ENCODE results near the gene MEIOC. TPM values are rescaled to one million over a fixed set of nuclear protein-coding genes. Genes with fewer than 3 reads are reported as not detected.

Gene MEIOC
- total RNA-seq, 3 donors from 2014 or later, result 0.14 to 0.37 (median 0.35) TPM

DNA sequence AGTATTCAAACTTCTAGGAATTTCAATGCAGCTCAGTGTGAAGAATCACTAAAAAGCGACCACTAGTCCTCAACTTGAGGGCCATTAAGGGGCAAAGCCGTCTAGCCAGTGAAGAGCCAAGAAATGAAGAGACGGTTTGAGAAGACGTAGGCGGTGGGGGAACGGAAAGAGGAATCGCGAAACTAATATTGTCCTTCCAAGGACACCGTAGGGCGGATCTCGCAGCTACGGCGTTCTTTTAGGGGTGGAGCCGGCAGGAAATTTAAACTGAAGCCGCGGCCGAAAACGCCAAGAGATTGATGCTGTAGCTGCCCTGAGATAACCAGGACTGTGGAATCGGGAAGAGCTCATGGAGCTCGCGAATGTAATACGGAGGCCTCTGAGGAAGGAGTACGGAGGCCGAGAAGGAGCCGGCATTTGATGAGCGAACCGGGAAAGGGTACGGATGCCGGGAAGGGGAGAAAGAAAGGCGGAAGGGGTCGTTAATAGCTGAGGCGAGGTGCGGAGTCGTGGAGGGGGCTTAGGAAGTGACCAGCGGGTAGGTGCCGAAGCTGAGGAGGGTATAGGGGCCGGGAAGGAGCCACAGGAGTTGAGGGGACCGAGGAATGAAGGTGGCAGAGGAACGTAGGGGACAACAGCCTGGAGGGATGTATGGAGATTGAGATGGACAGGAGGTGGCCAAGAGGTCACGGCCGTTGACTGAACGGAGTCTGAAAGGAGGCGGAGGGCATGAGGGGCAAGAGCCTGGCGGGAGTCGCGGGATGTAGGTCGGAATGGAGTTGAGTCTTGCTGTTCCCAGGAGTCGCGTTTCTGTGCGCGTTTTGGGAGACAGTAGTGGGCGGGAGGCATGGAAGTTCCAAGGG is 52.4 kb downstream of the MEIOC start, which contains the start of gene DBF4B:
Gene DBF4B (plus strand): TSS at position 265 of the 863 bp plus-strand sequence. CDS start 156 bp downstream, at position 421.
- H3K4me3 Mint-ChIP-seq, result no peak within 1 kb of the TSS
- H3K36me3 Mint-ChIP-seq (ENCODE audit: insufficient read depth), result no peaks in the 10 kb centered on the region
- peak; percentile 82 to 89 for ATAC-seq
- no peaks in the 10 kb centered on the region for H3K9me3 Mint-ChIP-seq
- H3K4me1 Mint-ChIP-seq (ENCODE audit: low read depth), result peaks cover 5% of the 10 kb centered on the region
- peak; percentile 76 for DNase-seq
- peaks cover 3% of the 10 kb centered on the region for H3K27me3 Mint-ChIP-seq (ENCODE audit: low read depth)

DNA sequence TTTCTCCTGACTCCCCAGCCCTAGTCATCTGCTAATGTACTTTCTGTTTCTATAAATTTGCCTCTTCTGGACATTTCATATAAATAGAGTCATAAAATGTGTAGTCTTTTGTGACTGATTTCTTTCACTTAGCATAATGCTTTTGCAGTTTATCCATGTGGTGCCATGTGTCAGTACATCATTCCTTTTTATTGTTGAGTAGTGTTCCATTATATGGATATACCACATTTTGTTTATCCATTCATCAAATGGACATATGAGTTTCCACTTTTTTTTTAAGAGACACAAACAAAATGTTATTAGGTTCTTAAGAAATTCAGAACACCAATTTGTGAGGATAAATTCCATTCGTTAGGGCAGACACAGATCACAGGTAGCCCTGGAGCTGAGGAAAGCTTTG is 63.2 kb downstream of the MEIOC start:
- ATAC-seq (no peak), DNase-seq (no peak)
- no peaks in the 10 kb centered on the region for H3K27me3 Mint-ChIP-seq (ENCODE audit: low read depth)
- H3K4me1 Mint-ChIP-seq (ENCODE audit: low read depth), result no peaks in the 10 kb centered on the region
- H3K4me3 Mint-ChIP-seq, result no peak overlapping the region
- peaks cover 15% of the 10 kb centered on the region for H3K36me3 Mint-ChIP-seq (ENCODE audit: insufficient read depth)
- H3K9me3 Mint-ChIP-seq, result no peaks in the 10 kb centered on the region

DNA sequence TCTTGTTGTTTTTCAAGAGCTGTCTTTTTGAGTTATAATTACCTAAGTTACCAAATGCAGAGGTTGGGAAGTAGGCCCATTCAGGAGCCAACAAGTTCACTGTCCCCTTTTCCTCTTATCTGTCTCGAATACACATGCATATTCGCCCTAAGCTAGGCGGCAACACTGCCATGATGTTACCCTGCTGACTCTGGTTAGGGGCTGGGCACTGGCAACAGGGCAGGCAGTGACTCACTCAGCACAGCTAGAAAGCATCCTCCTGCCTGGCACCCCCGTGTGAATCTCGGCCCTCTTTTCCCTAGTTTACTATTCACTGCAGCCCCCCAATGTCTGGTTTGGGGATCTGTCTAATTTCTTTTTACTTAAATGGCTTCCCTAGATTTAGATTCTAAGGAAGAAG is 66.0 kb downstream of the MEIOC start:
- Mint-ChIP-seq H3K9me3 (no peaks in the 10 kb centered on the region), H3K4me1 (ENCODE audit: low read depth) (no peaks in the 10 kb centered on the region), H3K27me3 (ENCODE audit: low read depth) (no peaks in the 10 kb centered on the region), H3K36me3 (ENCODE audit: insufficient read depth) (peaks cover 15% of the 10 kb centered on the region), H3K4me3 (no peak overlapping the region)
- ATAC-seq (no peak), DNase-seq (no peak)

Other genes with a start within 250 kb of the MEIOC start
- 10 to 100 TPM; 38.2 to 43.3 (median 41.9) TPM for gene GPATCH8, start 153.1 kb upstream of the MEIOC start, total RNA-seq
- gene FZD2, start 99.0 kb upstream of the MEIOC start, total RNA-seq, result under 1 TPM in 1 of 3 donors, not detected in 2; 0.08 TPM
- 10 to 100 TPM; 31.2 to 32.0 (median 31.7) TPM for gene CCDC43, start 33.3 kb downstream of the MEIOC start, total RNA-seq
- gene DBF4B, start 52.2 kb downstream of the MEIOC start, total RNA-seq, result 1 to 10 TPM; 6.4 to 9.7 (median 9.1) TPM
- gene ADAM11, start 102.5 kb downstream of the MEIOC start, total RNA-seq, result under 1 TPM; 0.38 to 0.50 (median 0.41) TPM
- 1 to 10 TPM; 3.0 to 4.6 (median 3.8) TPM for gene GJC1, start 173.8 kb downstream of the MEIOC start, total RNA-seq
- not detected for gene HIGD1B, start 191.4 kb downstream of the MEIOC start, total RNA-seq
- 100 to 1,000 TPM; 257 to 303 (median 269) TPM for gene EFTUD2, start 243.0 kb downstream of the MEIOC start, total RNA-seq

Measured in activated T-cell treated with anti-CD3 and anti-CD28 coated beads, Interleukin-2, amount 50 U/mL, for 4 hours (primary cell).